T-helper 2 cell (primary cell): ENCODE measurements around the gene ATP13A3.
"Not testable (repeated sequence)": the region's sequence is repeated elsewhere in the genome, so short reads cannot be mapped to it uniquely, and the experiment has no call there.

ENCODE experiments used
- DNase-seq, 5 experiments: peaks; one replicate each; pipeline versions ENCODE4 v3.0.0 to v3.0.0-alpha.2; 2012 to 2022

Gene ATP13A3

DNA sequence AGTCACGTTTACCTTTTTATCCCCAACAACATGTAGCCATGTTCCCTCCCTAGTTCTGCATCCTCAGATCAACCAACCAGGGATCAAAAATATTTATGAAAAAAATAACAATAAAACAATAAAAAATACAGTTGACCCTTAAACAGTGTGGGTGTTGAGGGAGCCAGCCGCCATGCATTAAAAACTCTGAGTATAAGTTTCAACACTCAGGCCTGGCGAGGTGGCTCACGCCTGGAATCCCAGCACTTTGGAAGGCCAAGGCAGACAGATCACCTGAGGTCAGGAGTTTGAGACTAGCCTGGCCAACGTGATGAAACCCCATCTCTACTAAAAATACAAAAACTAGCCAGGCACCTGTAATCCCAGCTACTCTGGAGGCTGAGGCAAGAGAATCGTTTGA lies 12.7 kb upstream of the ATP13A3 start:
- DNase-seq, result not testable (repeated sequence)

DNA sequence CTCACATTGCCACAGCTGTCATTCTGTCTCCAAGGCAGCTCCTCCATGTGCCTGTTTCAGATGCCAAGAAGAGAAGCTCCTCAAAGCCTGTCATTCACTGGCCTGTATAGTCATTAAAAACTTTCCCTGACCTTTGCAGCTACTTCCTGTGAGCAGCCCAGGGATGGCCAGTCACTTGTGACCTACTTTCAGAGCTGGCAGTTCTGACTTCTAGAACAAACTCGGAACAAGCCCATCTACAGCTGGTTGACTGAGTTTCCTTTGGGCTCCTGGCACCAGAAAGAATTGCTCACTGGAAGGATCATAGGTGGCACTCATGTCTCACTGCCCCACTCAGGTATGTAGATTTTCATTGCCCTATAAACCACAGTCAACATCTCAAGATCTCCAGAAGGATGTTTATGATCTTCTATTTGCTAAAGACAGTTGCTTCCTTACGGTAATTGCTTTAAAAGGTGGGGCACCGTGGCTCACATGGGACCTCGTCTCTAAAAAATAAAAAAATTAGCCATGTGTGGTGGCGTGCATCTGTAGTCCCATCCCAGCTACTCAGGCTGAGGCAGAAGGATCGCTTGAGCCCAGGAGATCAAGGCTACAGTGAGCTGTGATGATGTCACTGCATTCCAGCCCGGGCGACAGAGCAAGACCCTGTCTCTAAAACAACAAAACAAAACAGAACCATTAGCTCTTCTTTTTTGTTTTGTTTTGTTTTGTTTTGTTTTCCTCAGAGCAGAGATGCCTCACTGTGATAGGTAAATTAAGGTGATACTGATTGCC lies 11.2 kb upstream of the ATP13A3 start:
- no peak for DNase-seq

DNA sequence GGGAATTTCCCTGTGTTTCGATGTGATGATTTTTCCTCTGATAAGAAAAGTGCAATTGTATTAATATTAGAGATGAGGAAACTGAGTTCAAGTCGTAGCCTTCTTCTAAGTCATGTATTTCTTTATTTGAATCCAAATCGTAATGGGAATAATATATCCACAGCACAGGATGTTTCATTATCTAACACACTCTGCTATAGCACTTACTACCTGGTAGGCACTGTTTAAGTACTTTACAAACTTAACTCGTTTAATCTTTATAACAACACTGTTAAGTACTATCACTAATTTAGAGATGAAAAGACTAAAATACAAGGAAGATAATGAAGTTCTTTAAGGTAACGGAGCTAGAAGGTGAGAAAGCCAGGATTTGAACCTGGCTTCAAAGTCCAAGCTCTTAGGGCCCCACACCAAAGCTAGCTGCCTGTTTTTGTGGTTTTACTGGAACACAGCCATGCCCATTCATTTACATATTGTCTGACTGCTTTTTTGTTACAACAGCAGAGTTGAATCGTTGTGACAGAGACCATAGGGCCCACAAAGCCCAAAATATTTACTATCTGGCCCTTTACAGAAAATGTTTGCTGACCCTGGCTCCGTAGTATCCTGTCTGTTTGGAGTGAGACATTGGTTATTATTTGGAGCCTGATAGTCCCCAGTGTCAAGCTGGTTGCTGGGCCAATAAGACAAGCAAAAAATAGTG lies 9.6 kb upstream of the ATP13A3 start:
- DNase-seq, result peak in 1 of 5 experiments; percentile 39

DNA sequence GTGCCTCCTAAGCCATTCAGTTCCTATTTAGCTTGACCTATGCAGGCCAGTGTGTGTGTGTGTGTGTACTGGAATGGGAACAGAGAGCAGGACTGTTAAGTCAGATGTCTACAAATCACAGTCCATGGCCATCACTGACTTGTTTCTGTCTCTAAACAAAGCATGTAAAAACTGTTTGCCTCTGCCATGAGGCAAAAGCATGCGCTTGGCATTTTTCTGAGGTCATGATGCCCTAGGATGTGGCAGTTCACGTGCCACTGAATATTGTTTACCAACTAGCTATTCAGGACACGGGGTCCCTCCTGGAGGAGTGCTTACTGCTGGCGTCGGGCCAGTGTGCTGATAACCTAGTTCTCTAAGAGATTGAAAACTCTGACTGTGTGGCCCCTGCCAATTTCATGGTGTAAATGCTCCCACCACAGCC lies 8.2 kb upstream of the ATP13A3 start:
- DNase-seq, result no peak

DNA sequence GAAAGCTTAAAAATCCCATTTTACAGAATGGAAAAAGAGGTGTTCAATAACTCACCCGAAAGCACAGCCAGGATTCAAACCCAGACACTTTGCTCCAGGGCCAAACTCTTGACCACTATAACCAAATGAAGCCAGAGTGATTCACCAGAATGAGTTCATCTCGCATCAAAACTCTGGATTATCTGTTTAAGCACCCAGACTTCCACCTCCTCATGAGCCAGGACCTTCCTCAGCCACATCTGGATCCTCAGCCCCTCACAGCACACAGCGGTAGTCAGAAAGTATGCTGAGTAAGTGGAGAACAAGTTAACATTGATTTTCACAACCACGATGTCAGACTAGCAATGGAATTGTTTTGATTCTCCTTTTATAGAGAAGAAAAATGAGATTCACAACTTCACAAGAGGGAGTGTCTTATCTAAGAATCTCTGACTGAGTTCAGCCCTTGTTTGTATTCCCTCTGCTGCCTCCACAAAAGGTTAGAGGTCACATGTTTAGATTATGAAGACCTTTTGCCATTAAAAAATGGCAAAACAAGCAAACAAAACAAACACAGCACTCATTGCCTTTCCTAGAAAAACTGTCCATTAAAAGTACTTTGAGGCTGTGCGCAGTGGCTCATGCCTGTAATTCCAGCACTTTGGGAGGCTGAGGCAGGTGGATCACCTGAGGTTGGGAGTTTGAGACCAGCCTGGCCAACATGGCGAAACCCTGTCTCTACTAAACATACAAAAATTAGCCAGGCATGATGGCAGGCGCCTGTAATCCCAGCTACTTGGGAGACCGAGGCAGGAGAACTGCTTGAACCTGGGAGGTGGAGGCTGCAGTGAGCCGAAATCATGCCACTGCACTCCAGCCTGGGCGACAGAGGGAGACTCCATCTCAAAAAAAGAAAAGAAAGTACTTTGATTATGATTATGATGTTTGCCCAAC lies 7.5 kb upstream of the ATP13A3 start:
- peak in 1 of 5 experiments; percentile 37 for DNase-seq

DNA sequence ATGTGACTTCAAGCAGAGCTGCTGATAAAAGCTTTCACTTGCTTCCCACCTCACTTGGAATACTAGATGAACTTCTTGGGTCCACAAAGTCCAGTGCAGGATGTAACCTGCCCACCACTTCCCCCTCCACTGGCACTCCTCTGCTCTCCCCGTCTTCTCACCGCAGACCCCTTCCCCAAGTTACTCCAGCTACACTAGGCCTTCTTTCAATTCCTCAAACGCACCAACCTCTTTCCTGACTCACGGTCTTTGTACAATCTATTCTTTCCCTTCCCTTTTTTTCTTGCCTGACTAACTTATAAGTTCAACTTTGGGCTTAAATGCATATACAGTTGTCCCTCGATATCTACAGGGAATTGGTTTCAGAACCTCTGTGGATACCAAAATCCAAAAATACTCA lies 5.2 kb upstream of the ATP13A3 start:
- DNase-seq, result no peak

DNA sequence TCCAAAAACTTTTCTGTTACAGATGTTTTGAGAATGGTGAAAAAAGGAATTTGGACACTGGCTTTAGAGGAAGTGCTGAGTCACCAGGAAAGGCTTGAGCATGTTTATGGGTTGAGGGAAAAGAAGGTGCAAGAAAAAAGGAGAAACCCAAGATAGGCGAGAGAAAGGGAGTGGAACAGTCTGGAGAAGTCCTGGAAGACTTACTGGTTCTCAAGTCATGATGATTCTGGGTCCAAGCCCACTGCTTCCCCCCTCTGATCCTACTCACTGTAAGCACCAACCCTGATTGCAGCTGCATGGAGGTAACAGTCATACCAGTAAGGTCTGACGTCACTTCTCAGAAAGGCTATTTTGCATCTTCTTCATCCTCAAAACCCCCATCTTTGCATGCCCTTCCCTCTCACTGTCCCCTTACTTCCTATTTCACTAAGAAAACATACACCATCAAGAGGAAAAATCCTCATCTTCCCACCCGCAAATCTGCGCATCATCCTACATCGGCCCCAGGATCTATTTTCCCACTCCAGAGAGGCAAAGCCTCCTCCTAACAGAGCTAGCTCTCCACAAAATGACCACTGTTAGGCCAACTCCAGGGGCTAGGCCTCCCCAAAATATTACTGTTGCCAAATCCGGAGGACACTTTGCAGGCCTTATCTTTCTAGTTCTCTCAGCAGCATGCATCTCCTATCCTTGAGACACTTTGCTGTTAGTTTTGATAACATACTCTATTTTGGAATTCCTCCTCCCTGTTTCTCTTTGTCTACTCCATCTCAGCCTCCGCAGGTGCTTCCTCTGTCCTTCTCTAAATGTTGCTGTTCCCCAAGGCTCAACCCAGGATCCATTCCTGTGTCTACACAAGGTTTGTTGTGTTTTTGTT lies 3.2 kb upstream of the ATP13A3 start:
- DNase-seq, result peak in 1 of 5 experiments; percentile 74

DNA sequence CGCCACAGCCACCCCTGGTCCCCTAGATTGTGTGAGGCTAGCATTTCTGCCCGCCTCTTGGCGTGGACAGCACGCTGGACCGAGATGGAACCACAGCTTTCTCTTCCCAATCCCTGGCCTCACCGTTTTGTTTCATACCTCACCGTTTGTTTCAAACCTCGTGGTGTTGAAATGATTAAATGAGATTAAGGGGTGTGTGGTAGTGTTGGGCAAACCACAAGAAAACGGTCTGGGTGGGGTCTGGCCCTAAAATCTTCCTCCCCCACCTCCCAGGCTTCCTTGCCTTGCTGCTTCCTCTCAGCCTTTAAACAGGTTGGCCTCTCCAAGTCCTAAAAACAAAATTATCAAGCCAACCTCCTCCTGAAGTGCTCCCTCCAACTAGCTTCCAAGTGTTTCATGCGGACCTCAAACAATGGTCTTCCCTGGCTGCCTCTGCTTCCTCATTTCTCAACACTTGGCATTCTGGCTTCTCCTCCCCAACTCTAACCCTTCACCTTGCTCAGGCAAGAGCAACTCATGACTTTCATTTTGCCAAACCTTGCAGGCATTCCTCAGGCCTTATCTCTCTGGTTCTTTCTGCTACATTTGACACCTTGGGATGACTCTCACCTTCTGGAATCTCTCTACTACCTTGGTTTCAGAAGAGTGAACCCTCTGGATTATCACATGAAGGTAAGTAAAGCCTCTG lies 1.4 kb upstream of the ATP13A3 start:
- peak in 2 of 5 experiments; percentile 7 to 75 for DNase-seq

DNA sequence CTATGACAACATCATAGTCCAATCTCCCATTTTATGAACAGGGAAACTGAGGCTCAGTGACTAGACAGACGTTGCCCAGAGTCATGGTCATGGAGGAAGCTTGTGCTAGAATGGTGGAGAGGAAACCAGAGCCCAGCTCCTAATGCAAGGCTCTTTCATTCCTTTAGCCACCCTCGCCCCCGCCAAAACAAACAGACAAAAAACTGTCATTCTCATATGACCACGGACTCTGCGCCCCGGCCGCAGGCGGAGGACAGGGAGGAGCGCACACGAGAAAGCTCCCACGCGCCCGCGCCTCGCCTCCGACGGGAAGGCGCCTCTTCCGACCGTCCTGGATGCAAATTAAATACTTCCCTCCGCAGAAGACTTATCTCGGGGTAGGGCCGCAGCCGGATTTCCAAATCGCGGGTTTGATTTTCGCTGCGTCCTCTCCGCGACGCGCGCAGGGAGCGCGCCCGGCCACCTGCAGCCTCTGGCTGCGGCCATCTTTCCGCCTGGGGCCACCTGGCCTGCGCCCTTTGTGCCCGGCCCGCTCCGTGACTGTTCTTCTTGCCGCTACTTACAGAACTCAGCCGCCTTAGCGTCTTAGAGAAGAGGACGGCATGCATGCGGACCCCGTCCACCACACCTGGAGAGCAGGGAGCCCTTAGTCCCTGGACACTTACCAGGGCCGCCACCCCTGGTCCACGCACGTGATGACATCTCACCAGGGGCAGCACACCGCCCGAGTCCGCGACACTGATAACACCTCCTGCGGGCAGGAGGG lies 670 bp upstream of the ATP13A3 start:
- peak in 3 of 5 experiments; percentile 10 to 58 (median 21) for DNase-seq

DNA sequence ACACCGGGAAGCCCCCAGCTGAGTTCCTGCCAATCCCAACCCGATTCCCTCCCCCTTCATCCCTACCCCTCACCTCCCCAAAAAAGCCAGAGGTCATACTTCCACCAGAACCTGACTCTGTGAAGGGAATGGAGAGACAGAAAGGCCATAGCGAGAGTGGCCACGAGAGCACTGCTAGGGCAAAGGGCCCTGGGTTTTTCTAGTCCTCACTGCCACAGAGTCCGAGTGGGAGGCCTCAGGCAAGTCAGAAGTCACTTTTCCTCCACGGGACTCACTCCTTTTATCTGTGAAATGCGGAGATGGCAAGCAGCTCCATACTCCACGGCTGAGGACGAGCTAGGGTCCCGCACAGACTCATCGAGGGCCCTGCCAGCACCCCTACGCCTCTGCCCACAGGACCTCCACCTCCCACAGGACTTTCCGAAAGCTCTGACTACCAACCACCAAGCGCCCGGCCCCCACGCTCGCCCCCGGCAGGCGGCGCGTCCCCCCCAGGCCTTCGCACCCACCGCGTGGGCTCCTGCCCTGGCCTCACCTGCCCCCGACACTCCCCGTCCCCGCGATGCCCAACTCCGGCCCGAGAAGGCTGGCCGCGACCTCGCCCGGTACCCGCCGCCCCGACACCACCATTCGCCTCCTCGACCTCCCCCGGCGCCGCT lies 792 bp downstream of the ATP13A3 start:
- DNase-seq, result peak; percentile 38 to 54 (median 47)

DNA sequence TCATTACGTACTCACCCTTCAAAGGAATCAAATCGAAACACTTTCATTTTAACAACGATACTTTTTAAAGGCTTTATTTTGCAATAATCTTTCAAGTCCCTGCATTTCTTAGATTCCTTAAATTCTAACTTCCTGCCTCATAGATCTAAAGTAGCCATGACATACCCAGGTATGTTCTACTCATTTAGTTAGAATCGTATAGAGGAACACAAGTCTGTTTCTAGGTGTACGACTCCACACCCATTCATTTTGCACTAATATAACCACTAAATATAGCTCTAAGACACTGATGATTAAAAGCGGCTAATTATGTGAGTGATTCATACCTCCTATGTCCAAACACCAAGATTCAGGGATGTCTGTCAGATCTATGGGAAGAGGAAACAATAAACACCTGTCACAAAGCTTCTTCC lies 1.3 kb downstream of the ATP13A3 start:
- DNase-seq, result peak in 1 of 5 experiments; percentile 41

DNA sequence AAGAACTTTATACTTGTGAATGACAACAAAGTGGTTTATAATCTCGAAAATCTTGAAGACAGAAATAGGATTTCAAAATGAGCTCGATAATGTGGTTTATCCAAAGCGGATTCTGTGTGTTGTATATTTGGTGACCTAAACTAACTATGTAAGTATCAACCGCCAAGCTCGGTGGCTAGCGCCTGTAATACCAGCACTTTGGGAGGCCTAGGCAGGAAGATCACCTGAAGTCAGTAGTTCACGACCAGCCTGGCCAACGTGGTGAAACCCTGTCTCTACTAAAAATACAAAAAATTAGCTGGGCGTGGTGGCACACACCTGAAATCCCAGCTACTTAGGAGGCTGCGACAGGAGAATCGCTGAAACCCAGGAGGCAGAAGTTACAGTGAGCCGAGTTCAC lies 2.2 kb downstream of the ATP13A3 start:
- peak in 1 of 5 experiments; percentile 23 for DNase-seq

DNA sequence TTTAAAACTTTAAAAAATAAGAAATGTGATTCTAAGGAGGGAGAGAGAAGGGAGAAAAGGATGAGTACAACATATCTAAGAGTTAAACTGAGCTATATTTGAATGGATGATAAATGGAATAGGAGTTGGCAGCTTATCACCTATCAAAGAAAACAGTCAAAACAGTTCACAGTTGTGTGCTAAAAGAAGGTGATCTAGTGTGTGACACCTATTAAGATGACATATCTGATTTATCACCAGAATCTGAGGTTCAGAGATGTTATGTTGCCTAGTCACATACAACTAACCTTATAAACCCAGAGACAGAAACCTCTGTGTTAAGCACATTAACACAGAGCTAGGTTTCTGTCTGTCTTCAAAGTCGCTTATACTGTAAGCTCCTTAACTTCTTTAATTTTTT lies 3.0 kb downstream of the ATP13A3 start:
- peak in 1 of 5 experiments; percentile 80 for DNase-seq

DNA sequence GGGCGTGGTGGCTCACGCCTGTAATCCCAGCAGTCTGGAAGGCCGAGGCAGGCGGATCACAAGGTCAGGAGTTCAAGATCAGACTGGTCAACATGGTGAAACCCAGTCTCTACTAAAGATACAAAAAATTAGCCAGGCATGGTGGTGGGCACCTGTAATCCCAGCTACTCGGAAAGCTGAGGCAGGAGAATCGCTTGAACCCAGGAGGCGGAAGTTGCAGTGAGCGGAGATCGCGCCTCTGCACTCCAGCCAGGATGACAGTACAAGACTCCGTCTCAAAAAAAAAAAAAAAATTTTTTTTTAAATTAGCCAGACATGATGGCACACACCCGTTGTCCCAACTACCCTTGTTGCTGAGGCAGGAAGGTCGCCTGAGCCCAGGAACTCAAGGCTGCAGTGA lies 4.0 kb downstream of the ATP13A3 start:
- not testable (repeated sequence) for DNase-seq

DNA sequence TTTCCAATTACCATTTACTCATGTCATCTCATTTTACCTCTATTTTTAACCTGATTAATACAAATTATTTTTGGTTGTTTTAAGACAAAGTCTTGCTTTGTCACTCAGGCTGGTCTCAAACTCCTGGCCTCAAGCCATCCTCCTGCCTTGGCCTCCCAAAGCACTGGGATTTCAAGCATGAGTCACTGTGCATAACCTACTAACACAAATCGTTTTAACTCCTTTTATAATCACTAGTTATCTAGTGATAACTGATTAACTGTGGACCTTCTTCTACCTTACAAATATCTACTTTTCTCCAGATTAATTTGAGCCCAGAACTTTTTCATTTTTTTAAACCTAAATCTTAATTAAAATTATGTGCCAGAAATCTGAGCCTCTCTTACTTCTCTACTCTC lies 4.6 kb downstream of the ATP13A3 start:
- DNase-seq, result no peak

DNA sequence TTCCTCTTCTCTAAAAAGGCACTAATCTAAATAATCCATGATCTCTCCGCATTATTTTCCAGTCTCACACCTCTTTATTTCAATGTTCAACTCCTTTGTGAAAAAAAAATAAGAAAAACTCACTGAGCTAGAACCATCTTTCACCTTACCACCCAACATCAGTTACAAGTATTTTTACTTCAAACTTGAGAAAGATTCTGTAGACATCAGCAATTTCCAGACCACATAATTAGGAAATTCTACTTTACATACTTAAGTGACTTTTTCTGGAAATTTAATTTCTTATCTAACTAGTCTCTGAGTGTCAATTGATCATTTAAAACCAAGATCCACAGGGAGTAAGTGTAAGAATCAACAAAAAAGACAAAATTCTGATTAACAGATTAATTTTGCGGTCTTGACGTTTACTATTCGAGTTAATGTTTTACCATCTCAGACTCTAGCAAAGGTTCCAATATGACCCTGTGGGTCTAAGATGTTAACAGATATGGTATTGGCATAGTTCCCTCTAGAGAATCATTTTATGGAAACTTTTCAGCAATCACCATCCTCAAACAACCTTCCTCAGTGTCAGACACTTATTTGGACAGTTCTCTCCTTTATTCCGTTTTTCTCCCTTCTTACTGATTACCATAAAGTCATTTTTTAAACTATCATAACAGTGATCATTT lies 5.1 kb downstream of the ATP13A3 start:
- DNase-seq, result no peak

DNA sequence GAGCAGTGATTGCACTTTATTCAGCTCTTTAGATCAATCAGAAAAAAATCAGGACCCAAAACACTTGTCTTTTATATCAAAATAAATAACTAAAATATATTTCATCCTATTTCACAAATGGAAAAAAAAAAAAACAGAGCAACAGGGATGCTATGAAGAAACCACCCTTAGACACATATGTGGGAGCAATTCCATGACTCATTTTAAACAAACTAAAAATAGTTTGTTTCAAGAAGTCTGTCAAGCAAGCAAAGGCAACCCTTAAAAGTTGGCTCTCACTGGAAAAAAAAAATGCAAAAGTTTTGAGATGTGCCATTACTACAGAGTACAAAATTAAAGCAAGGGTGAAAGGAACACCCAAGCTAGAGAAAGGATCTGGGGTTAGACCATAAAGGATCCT lies 5.7 kb downstream of the ATP13A3 start:
- no peak for DNase-seq

DNA sequence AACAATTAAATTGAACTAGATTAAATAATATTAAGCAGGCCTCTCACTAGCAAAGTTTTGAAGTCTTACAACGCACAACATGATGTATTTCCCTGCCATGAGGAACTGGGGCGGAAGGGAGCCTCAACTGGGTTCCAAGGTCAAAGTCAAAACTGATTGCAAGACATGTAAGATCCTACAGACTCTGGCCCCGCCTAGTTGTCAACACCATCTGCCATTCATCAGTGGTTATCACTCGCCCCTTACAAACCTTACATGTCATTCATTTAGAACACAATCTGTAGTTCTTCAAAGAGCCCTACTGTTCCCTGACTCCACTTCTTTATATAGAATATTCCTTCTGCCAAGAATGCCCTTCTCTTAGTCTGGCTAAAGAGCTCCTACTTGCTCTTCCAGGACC lies 10.0 kb downstream of the ATP13A3 start:
- no peak for DNase-seq

DNA sequence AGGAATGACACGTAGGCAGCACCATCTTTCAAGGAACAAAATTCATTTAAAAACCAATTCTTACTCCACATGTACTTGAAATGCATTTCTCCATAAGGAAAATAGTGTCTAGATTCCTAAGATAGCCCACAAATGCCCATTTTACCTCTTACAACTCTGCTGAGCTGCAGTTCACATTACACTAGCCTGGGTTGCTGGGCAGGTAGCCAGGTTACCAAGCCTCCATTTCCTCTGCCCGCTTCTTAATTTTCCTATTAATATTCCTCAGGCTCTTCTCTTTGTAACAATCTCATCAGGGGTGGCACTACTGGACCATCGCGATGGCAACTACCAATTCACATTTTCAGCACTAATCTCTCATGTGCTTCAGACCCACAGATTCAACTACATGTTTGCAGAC lies 10.8 kb downstream of the ATP13A3 start:
- DNase-seq, result no peak
